SKM-1 treated with dmso at 0.1 percent for 144 hours (cell line): ENCODE data around the gene PNPLA7.
A peak's percentile ranks its signal among the peaks of the same experiment; 100 is the strongest.
"Not testable (repeated sequence)": the region's sequence is repeated elsewhere in the genome, so short reads cannot be mapped to it uniquely, and the experiment has no call there.

Source experiments
- DNase-seq: peaks from one replicate; lab custom pipeline; 2025; ENCODE audit not compliant: unreplicated experiment; lab: John Stamatoyannopoulos, UW

The PNPLA7 gene

GRCh38 chr9:137543237-137543963, 6.8 kb downstream of the PNPLA7 start:
- no peak for DNase-seq

GRCh38 chr9:137542486-137542885, 7.7 kb downstream of the PNPLA7 start:
- no peak for DNase-seq

GRCh38 chr9:137540536-137540935, 9.7 kb downstream of the PNPLA7 start:
- no peak for DNase-seq

GRCh38 chr9:137538058-137538457, 12.1 kb downstream of the PNPLA7 start:
- no peak for DNase-seq

GRCh38 chr9:137536594-137537131, 13.5 kb downstream of the PNPLA7 start:
- DNase-seq = not testable (repeated sequence)

GRCh38 chr9:137535120-137535428, 15.1 kb downstream of the PNPLA7 start:
- DNase-seq = no peak

- DNase-seq = peak; percentile 72
These were observed 15.7 kb downstream of the PNPLA7 start for GRCh38 chr9:137534256-137535119.

- DNase-seq = not testable (repeated sequence)
These were observed 17.2 kb downstream of the PNPLA7 start for GRCh38 chr9:137532891-137533468.

- DNase-seq = no peak
These were observed 19.0 kb downstream of the PNPLA7 start for GRCh38 chr9:137531099-137531765.

GRCh38 chr9:137530331-137530730, 19.9 kb downstream of the PNPLA7 start:
- no peak for DNase-seq

- DNase-seq = no peak
These were observed 25.3 kb downstream of the PNPLA7 start for GRCh38 chr9:137524981-137525317.

GRCh38 chr9:137524161-137524980, 25.8 kb downstream of the PNPLA7 start:
- DNase-seq = no peak

GRCh38 chr9:137522746-137523455, 27.3 kb downstream of the PNPLA7 start:
- DNase-seq = no peak

GRCh38 chr9:137521405-137521985, 28.7 kb downstream of the PNPLA7 start:
- no peak for DNase-seq

GRCh38 chr9:137520614-137521404, 29.4 kb downstream of the PNPLA7 start:
- DNase-seq = no peak

GRCh38 chr9:137519553-137519952, 30.6 kb downstream of the PNPLA7 start:
- no peak for DNase-seq

GRCh38 chr9:137518661-137519459, 31.3 kb downstream of the PNPLA7 start:
- not testable (repeated sequence) for DNase-seq
